Retinal pigment epithelial cell (primary cell): ENCODE data around the gene PDZD2.
"Not testable (repeated sequence)": the region's sequence is repeated elsewhere in the genome, so short reads cannot be mapped to it uniquely, and the experiment has no call there.

ENCODE experiments used
- DNase-seq: peaks from one replicate; pipeline ENCODE4 v3.0.0-alpha.2; 2010; ENCODE audit warnings: low read depth
- H3K4me3 ChIP-seq: 2 replicates; pipeline ENCODE4 v1.5.1; 2011; ENCODE audit warnings: mild to moderate bottlenecking, low read length, control low read depth, moderate library complexity
- TF ChIP-seq, protein P1 (sequence below): conservative IDR thresholded peaks from 2 replicates; pipeline ENCODE4 v1.5.1; 2011; ENCODE audit warnings: low read depth, low read length, control low read depth, inconsistent platforms

Gene PDZD2

DNA sequence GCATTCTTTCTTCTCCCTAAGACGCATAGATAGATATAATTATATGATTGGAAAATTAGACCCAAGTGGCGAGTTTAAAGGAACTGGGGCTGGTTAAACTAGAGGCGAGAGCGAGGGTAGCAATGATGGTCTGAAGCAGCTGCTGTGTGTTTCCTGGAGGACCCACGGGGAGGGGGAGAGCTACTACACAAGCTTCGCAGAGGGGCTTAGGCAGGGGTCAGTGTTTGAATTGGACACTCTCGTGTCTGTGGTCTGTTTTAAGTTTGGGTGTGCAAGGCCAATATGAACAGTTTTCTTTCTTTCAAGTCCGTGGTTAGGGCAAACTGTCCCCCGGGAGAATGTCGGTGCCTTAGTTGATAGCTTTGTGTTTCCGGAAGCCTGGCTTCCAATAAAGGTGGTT lies 43.1 kb downstream of the PDZD2 start:
- DNase-seq = no peak
- TF ChIP-seq, protein P1, sequence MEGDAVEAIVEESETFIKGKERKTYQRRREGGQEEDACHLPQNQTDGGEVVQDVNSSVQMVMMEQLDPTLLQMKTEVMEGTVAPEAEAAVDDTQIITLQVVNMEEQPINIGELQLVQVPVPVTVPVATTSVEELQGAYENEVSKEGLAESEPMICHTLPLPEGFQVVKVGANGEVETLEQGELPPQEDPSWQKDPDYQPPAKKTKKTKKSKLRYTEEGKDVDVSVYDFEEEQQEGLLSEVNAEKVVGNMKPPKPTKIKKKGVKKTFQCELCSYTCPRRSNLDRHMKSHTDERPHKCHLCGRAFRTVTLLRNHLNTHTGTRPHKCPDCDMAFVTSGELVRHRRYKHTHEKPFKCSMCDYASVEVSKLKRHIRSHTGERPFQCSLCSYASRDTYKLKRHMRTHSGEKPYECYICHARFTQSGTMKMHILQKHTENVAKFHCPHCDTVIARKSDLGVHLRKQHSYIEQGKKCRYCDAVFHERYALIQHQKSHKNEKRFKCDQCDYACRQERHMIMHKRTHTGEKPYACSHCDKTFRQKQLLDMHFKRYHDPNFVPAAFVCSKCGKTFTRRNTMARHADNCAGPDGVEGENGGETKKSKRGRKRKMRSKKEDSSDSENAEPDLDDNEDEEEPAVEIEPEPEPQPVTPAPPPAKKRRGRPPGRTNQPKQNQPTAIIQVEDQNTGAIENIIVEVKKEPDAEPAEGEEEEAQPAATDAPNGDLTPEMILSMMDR = no peak
- no peak overlapping the region for H3K4me3 ChIP-seq

DNA sequence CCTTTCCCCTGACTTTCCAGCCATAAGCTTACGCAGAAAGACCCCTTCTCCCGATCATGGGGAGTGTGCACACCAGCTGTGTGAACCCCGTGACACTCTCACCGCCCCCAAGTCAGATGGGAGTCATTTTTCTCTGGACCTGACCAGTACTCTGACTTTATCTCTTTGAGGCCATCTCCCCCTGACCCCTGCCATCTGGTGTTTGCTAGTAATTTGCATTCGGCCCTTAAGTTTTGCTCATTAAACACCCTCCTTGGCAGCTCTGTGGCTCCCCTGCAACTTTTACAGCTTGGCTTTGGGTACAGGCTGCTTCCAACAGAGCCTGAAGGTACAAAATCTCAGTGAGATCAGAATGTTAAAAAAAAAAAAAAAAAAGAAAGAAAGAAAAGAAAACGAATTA lies 43.9 kb downstream of the PDZD2 start:
- TF ChIP-seq, protein P1 = no peak
- no peak for DNase-seq

DNA sequence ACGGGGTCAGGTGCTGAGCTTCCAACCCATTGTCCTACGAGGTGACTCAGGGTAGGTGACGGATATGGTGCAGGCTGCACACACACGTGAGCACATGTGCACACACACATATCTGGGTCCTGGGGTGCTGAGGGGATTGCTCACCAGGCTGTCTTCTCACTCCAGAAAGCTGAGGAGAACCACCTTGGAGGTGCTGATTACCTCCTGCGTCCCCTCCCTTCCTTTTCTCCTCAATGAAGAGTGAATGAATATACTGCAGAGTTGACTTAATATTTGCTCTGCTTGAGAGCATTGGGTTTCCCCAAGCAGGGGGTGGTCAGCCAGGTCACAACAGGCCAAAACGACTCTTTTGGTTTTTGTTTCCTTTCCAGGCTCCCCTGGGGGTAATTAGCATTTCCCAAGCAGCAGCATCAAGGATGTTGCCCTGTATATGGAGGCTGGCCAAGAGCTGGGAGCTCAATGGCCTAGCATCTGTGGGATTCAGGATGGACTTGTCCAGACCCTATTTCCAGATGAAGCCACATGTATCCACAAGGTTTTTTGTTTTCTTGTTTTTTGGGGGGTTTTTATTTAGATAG lies 49.7 kb downstream of the PDZD2 start:
- no peak overlapping the region for H3K4me3 ChIP-seq
- DNase-seq = no peak
- TF ChIP-seq, protein P1 = no peak

More for the DNA sequence above, 43.9 kb downstream of the PDZD2 start:
- no peak overlapping the region for H3K4me3 ChIP-seq

DNA sequence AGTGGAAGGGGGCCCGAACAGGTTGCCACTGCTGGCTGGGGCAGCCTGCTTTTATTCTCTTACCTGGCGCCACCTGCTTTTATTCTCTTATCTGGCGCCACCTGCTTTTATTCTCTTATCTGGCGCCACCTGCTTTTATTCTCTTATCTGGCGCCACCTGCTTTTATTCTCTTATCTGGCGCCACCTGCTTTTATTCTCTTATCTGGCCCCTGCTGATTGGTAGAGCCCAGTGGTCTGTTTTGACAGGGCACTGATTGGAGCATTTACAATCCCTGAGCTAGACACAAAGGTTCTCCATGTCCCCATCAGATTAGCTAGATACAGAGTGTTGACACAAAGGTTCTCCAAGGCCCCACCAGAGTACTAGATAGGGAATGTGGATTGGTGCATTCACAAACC lies 52.5 kb downstream of the PDZD2 start:
- H3K4me3 ChIP-seq, DNase-seq: not testable (repeated sequence)

DNA sequence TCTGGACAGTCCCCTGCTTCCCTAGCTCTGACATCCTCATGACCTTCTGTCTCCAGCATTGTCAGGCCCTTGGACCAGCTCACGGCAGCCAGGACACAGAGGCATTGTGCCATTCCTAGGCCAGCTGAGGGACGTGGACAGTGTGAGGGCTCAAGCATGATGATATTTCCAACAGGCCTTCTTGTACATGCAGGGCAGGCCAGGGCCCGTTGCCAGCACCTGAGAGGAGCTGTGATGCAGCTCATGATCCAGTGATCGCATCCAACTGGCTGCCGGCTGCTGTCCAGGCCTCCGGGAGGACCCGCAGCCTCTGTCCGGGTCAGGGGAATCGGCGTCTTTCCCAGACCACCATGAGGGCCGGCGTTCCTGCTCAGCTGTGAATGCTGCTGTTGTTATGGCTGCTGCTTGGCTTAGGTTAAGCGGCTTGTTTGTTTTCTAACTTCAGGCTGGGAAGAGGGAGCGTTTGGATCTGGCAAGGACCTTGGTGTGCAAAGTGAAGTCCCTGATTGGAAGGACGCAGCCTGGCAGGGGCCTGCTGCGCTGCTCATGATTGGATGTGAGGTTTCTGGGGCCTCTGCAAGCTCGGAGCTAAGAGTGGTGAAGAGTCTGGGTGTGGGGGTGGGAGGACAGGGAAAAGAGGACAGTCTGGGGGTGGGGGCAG lies 53.8 kb downstream of the PDZD2 start:
- no peak overlapping the region for H3K4me3 ChIP-seq
- TF ChIP-seq, protein P1 = no peak
- DNase-seq = no peak

DNA sequence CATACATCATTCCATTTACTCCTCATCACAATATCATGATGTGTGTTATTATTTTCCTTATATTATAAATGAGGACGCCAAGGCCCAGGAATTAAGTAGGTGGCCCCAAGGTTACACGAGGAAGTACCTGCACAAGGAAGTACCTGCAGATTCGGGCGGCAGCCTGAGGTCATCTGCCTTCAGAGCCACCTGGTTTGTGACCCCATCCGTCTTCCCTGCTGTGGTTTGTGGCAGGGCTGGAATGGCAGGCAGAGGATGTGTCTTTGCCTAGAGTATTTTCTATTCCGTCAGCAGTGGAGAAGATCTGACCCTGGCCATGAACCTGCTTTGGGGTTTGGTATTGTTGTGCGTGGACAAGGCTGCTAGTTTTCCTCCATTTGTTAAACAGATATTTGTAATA lies 59.7 kb downstream of the PDZD2 start:
- no peak overlapping the region for H3K4me3 ChIP-seq
- TF ChIP-seq, protein P1 = no peak
- DNase-seq = no peak

DNA sequence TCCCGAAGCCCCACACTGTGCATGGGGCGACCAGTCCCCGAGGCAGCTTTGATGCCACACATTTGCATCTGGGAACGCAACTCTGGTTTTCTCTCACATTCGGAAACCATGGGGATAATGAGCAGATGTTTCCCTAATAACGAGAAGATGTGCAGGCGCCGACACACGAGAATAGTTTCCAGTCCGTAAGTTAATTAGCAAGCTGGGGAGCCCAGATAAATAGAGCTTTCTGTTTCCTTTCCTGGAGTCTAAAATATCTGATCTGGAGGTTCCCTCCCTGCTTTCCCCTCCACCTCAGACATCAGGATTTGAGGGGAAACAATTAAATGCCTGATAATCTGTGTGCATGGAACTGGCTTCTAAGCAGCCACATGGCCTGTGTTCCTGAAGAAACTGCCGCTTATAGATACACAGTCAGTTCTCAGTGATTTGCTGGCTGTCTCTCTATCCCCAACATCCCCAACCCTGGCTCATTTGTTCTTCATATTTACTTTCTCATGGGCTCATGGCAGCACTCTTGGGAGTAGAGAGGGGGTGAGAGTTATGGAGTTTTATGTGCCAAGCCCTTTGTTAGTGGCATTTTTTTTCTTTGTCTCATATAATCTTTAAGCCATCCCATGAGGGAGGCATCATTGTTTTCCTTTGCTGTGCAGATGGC lies 62.8 kb downstream of the PDZD2 start:
- TF ChIP-seq, protein P1 = no peak

More for the DNA sequence above, 62.8 kb downstream of the PDZD2 start:
- no peak overlapping the region for H3K4me3 ChIP-seq
- DNase-seq = no peak
